Measurements from ENCODE around the gene TRIM66.
"Not testable (repeated sequence)": the region's sequence is repeated elsewhere in the genome, so short reads cannot be mapped to it uniquely, and the experiment has no call there.

The TRIM66 gene

DNA sequence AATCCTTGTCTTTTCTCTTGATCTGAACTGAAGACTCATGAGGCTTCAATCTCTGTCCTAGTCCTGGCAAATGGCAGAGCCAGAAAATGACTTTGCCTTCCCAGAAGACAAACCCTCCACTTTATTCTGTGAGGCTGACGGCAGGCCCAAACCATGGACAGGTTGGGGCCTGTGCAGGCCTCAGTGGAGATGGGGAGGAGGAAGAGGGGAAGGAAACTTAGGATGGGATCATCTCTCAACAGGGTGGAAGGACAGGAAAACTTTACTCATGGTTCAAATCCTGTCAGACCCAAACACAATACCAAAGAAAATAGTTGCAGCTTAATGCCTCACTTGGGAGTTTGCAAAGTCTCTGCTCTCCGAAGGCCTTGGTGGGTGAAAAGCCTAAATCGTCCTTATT is 10.0 kb upstream of the TRIM66 start:
- DNase-seq (ENCODE audit: low read depth in 3 of 3), result no peak

DNA sequence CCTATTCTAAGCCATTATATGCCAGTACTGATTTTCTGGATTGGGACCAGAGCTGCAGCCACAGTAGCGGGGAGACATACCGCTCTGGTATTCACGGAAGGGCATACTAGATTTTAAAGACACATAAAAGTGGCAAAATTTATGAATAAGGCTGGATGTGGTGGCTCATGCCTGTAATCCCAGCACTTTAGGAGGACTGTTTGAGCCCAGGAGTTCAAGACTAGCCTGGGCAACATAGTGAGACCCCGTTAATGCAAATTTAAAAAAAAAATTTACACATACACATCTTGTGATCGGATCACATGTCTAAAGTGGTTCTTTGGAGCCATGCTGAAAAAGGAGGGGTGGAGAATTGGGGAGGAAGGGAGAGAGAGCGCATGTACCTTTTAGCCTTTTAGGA is 9.1 kb upstream of the TRIM66 start:
- no peak for DNase-seq (ENCODE audit: low read depth in 3 of 3)

DNA sequence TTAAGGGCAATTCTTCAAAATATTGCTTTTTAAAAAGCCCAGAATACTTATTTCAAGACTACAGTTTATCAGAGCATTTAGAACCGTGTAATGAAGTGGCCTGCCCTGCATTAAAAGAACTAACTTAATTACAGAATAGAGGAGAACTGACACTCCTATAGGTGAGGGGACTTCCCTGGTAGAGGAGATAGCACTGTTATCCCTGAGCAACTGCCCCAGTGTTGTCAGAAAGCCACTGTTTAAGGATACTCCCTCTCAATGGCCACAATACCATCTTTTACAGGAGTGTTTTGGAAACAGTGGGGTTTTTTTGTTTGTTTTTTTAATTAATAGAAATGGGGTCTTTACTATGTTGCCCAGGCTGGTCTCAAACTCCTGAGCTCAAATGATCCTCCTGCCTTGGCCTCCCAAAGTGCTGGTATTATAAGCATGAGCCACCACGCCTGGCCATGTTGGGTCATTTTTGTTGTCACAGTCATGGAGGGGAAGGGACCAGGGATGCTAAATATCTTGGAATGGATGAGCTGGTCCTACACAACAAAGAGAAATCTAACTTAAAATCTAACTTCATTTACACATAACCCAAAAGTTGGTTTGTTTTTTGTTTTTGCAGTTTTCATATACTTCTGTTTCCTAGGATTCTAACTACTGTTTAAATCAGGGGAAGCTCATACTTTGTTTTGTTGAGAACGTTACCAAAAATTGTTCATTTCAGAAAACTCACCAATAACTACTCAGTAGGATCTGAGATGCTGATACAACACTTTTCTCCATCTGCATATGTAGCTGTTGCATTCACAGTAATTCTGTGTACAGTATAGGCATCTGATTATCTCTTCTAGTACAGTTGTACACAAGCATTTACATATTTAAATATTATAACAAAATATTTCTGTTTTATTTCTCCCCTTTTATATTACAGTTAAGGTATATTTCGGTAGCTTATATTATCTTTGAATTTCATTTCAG is 8.2 kb upstream of the TRIM66 start:
- DNase-seq (ENCODE audit: low read depth in 3 of 3), result no peak

DNA sequence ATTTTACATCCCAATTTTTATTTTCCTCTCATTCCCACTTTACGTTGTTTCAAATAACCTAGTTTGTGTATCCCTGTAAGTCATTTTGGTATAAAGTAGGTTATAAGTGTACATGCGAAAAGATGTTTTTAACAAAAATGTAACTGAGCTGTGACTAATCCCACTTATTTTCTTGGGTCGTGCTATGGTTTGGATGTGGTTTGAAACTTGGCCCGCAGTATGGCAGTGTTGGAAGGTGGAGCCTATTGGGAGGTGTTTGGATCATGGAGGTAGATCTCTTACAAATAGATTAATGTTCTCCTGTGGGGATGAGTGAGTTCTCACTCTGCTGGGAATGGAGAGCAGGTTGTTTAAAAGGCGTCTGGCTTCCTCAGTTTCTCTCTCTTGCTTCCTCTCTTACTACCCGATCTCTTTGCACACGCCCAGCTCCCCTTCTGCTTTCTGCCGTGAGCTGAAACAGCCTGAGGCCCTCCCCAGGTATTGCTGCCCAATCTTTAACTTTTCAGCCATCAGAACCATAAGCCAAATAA is 7.3 kb upstream of the TRIM66 start:
- no peak for DNase-seq (ENCODE audit: low read depth in 3 of 3)

DNA sequence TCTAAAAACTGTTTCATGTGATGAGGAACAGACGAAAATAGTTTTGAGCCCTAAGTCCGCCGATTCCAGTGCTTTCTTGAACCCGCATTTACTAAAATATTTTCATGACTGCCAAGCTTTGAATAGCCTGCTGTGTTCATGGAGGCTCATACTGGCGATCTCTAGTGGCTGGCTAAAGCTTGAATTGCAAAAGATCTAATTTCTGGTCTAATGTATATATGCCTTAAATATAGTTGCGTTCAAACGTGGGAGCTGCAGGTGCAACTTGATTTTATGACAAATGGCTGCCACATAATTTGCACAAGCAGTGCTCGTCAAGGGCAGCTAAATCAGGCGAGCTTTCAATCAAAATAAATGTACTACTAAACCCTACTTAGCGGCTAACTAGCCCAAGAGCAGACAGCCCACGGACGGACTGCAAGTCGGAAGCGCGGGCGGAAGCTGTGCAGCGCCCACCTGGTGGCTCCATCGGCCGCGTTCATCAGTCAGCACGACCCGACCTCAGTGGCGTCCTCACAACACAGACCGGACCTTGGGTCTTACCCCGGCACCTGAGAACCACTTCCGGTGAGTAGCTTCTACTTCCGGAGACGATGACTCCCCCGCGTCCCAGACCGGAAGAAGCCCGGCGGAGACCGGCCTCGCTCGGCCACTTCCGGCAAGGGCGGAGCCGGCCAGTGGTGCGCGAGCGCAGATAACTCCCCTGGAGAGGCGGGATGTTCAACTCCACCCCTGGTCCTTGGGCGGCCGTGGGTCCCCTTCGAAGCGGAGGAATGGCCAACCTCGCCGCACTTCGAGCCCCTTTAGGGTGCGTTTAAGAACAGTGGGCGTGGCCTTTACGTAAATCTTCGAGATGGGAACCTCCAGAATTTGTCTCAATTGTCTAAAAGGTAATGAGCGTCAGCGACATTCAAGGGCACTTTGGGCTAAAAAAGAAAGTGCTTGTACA is 6.2 kb upstream of the TRIM66 start:
- DNase-seq (ENCODE audit: low read depth in 3 of 3), result peak; percentile 79 to 83 (median 81)

DNA sequence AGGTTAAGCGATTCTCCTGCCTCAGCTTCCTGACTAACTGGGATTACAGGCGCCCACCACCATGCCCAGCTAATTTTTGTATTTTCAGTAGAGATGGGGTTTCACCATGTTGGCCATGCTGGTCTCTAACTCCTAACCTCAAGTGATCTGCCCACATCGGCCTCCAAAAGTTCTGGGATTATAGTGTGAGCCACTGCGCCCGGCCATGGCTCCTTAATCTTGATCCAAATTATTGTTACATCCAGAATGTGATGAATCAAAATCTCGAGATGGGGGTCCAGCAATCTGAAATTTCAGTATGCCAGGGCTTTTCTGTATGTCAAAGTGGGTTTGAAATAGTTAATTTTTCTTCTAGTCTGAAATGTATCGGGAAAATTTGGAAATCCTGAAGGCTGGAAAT is 3.9 kb upstream of the TRIM66 start:
- no peak for DNase-seq (ENCODE audit: low read depth in 3 of 3)

DNA sequence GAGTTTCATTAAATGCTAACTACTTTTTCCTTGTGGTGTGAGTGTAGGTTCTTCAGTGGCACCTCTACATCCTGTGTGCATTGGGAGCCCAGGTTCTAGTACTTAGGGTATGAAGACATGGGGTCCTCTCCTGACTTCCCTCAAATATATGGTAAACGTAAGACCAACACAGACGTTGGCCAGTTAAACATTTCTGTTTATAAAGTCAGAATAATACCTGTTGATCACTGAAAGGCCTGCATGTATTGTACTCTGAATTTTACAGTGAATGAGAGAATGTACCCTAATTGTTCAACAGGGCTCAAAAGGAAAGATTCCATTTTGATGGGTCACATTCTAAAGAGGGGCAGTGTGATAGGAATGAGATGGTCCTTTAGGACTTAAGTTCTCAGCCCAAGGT is 3.4 kb upstream of the TRIM66 start:
- no peak for DNase-seq (ENCODE audit: low read depth in 3 of 3)

DNA sequence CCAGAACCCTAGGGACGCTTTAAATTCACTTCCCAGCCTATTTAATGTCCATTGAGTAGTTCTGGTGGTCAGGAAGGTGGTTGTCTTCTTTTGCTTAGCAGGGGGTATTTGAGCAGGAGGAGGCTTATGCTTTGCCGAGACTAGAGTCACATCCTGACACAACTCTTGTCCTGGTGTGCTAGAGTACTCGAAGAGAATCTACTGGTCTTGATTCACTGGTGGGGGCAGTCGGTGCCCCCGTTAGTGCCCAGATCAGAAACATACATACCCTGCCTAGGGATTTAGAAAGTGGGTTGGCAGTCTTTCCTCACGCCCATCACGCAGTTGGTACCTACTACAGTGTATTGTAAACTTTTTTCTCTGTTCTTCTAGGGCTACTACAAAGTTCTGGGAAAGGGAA is 2.8 kb upstream of the TRIM66 start:
- no peak for DNase-seq (ENCODE audit: low read depth in 3 of 3)

DNA sequence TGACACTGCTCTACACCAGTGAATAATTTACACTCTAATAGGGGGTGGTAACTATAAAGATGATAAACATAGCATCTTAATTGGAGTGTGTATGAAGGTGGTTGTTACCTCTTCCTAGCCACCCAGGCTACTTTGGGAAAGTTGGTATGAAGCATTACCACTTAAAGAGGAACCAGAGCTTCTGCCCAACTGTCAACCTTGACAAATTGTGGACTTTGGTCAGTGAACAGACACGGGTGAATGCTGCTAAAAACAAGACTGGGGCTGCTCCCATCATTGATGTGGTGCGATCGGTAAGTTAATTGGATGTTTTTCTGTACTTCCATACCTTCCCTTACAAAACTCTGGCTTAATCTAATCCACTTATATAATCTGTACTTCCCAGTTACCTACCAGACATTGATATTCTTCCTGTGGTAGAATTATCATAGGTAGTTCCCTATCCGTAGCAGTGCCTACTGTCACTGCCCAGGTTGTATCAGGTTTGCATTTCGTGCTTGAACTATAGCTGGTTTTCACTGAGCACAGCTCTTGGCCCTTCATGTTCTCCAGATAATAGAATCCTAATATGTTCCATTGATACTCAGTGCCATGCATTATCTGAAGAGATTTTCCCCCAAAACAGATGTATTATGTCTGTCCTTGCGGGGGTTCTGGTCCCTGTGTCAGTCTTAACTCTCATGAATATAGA is 2.3 kb upstream of the TRIM66 start:
- DNase-seq (ENCODE audit: low read depth in 3 of 3), result no peak

DNA sequence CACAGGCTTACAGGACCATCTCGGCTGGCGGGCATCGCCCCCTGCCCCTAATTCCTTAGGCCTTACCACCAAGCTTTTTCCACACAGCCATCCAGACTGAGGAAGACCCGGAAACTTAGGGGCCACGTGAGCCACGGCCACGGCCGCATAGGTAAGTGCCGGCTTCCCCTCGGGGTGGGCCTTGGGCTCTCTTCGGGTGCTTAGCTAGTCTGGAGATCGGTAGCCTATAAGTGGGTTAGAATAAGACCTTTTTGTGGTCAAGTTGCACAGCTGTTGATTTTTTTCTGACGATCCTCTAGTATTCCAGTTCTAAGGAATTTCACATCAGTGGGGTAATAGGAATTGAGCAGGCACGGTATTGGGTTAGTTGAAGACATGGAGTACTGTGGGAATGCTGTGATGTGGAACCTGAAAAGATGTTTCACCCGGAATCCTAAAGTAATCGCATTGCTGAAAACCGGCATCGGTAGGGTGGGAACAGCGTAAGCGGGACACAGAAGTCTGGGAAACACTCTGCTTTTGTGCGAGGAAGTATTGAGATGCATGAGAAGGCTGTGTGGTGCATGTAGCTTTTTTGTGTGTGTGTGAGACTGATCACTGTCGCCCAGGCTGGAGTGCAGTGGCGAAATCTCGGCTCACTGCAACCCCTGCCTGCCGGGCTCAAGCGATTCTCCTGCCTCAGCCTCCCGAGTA is 796 bp upstream of the TRIM66 start:
- no peak for DNase-seq (ENCODE audit: low read depth in 3 of 3)

DNA sequence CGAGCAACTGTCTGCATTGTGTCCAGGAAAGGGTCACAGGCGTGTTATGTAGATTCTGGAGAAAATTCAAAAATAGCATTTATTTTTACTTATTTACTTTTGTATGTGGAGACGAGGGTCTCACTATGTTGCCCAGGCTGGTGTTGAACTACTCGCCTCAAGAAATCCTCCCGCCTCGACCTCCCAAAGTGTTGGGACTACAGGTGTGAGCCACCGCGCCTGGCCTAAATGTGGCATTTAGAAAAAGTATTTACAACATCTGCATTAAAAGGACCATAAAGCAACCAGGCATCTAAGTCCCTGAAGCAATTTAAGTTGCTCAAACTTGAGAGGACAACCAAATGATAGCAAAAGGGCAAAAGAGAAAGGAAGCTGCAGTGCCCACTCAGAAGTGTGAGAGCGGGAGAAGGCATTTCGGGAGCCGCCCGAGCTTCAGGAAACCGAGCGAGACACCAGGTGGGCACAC is 595 bp downstream of the TRIM66 start:
- DNase-seq (ENCODE audit: low read depth in 3 of 3), result no peak

DNA sequence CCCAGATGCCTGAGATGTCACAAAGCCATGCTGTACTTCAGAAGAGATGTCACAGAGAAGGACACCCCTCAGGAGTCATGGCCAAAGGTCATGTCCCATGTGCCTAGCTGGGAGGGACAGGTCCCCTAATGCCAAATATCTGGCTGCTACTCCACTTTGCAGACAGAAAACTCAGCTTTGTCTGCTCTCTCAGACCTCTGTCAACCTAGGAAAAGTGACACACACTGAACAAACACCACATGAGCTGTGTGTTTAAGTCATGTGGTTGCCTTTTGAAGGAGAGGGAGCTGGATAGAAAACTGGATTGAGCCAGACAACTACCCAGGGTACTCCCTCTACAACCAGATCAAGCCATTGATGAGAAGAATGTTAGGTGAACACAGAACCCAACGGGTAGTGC is 3.5 kb downstream of the TRIM66 start:
- DNase-seq (ENCODE audit: low read depth in 3 of 3), result no peak

DNA sequence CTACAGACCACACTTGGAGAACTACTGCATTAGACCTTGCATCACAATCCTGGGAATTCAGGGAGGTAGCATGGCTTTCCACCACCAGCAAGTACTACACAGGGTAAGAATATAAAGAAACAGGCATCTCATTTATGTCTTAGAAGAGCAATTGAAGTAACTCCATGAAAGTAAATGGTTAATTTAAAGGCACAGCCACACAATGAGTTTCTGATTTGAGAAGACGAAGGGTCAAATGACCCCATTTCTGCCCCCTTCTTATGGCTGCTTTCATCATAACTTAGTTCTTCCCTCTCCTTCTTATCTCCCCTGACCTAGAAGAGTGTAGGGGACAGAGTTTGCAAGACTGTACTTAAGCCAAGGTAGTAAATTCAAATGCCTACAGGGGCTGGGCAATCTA is 6.0 kb downstream of the TRIM66 start:
- no peak for DNase-seq (ENCODE audit: low read depth in 3 of 3)

DNA sequence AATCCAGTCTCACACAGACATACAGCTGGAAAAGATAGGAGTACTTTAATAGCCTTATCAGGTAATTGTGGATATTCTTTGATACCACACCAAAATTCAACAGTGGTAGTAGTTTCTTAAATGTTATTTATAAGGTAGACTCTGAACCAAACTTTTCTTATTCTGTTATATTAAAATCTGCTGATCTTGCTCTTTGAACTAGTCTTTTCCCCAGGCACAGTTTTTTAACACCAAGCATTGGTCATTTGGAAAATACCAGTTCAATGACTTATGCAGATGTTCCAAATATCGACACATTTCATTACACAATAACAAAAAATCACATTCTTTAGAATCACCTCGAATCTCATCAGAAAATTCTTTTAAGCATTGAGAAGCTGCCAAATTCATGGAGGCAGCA is 7.6 kb downstream of the TRIM66 start:
- DNase-seq (ENCODE audit: low read depth in 3 of 3), result no peak

DNA sequence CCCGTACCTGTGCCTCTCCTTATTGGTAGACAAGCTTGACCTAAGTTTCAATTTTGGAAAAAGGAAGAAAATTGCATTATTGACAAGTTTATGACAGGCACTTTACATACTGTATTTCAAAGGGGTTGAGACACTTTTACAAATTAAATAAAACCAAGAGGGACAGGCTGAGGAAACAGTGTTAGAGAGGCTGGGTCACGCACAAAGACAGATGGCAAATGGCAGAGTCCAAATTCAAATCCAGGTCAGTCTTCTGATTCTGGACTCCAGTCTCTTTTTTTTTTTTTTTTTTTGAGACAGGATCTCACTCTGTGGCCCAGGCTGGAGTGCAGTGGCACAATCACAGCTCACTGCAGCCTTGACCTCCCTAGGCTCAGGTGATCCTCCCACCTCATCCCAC is 10.1 kb downstream of the TRIM66 start:
- no peak for DNase-seq (ENCODE audit: low read depth in 3 of 3)

DNA sequence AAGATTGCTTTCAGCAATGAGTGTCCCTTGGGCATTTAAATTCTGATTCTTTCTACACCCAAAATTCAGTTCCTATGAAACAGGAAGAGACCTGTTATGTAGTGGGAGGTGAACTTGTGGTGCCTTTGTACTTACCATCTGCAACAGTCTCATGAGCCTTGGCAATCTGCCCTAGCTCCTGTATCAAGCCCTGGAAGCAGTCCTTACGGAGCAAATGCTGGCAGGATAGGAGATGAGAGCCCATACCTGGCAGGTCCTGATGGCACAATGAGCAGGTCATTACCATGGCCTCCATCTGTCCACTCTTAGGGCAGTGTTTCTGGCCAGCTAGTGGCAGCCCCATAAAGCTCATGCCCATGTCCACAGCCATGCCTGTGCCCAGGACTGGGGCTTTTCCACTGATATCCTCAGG is 10.8 kb downstream of the TRIM66 start:
- DNase-seq (ENCODE audit: low read depth in 3 of 3), result no peak

DNA sequence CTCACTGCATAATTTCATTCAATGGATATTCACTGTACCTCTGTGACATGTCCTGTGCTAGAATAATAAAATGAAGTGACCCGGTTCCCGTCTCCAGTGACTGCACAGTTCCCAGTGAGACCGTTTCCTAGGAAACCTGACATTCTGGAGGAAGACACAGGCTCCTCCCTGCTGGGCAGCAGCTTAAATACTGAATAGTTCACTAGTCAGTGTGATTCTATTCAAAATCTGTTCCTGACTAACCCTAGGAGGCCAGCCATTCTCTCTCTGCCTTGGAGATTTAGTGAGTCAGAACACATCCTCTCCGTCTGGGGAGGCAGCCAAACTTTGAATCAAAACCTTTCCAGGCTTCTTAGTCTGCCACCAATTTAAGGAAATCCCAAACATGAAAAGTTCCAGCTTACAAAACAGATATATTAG is 11.3 kb downstream of the TRIM66 start:
- no peak for DNase-seq (ENCODE audit: low read depth in 3 of 3)

DNA sequence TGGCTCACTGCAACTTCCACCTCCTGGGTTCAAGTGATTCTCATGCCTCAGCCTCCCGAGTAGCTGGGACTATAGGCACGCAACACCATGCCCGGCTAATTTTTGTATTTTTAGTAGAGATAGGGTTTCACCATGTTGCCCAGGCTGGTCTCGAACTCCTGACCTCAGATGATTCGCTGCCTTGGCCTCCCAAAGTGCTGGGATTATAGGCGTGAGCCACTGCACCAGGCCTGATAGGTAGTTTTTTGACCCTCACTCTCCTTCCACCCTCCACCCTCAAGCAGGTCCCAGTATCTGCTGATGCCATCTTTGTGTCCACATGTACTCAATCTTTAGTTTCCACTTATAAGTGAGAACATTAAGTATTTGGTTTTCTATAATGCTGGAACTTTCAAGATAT is 12.4 kb downstream of the TRIM66 start:
- DNase-seq (ENCODE audit: low read depth in 3 of 3), result not testable (repeated sequence)

DNA sequence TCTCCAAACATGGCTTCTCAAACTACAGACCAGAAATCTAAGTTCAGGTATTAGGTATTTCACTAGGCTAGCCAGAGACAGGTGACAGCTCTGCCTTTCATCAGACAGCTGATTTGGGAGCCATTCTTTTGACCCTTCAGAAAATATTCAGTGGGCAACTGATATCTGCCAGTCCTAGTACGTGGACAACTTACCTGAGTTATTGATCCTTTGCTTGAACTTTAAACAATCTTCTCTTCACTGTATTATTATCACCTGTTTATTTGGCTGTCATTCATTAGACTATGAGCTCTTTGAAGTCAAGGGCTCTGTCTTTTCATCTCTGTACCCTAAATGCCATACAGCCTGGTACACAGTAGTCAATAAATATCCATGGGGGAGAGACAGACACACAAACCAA is 17.2 kb downstream of the TRIM66 start:
- DNase-seq (ENCODE audit: low read depth in 3 of 3), result no peak

DNA sequence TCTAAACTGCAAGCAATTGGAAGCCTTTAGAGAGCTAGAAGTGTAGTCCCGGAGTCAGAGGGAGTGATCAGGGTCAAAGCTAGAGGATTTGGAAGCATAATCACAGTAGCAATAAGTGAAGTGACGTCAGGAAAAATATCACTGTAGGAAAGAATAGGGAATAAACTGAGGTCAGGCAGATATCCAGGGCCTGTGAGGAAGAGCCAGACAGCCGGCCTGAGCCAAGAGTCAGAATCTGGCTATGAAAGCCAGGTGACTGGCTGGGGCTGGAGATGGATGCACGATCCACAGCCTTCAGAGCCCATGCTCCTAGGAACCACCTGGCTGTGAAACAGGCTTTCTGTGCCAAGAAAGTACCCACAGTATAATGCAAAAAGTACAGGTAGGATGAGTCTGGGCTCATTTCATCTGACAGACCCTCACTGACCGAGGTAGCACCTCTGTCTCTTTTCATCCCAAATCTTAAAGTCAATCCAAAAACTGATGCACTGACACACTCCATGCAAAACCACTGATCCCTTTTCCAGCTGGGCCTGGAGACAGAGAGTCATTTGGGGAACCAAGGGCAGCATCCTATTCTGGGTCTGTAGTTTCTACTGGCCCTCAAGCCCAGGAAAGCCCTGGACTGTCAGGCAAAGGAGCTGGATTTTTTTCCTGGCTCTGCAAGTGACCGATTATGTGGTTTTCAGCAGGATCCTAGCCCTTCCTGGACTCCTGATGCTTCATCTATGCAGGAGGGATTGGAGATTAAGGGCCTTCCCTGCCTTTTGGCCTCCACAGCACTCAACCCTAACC is 21.3 kb downstream of the TRIM66 start:
- DNase-seq (ENCODE audit: low read depth in 3 of 3), result no peak
